ENCODE data around the gene CCNDBP1.
A peak's percentile ranks its signal among the peaks of the same experiment; 100 is the strongest.
"Not testable (repeated sequence)": the region's sequence is repeated elsewhere in the genome, so short reads cannot be mapped to it uniquely, and the experiment has no call there.

The CCNDBP1 gene

GRCh38 chr15:43193710-43194109, 8.5 kb downstream of the CCNDBP1 start:
- no peak for DNase-seq (ENCODE audit: low spot score)

GRCh38 chr15:43194795-43195194, 9.6 kb downstream of the CCNDBP1 start:
- DNase-seq (ENCODE audit: low spot score): no peak

- DNase-seq (ENCODE audit: low spot score): no peak
Measured at GRCh38 chr15:43196760-43197548, 11.8 kb downstream of the CCNDBP1 start.

- not testable (repeated sequence) for DNase-seq (ENCODE audit: low spot score)
Measured at GRCh38 chr15:43197773-43198172, 12.6 kb downstream of the CCNDBP1 start.

GRCh38 chr15:43198556-43198955, 13.4 kb downstream of the CCNDBP1 start:
- not testable (repeated sequence) for DNase-seq (ENCODE audit: low spot score)

- no peak for DNase-seq (ENCODE audit: low spot score)
Measured at GRCh38 chr15:43198992-43199391, 13.8 kb downstream of the CCNDBP1 start.

GRCh38 chr15:43199945-43200488, 14.8 kb downstream of the CCNDBP1 start:
- DNase-seq (ENCODE audit: low spot score): no peak

GRCh38 chr15:43204016-43204901, 19.1 kb downstream of the CCNDBP1 start:
- peak; percentile 67 for DNase-seq (ENCODE audit: low spot score)

GRCh38 chr15:43206054-43206453, 20.9 kb downstream of the CCNDBP1 start:
- DNase-seq (ENCODE audit: low spot score): no peak

- DNase-seq (ENCODE audit: low spot score): no peak
Measured at GRCh38 chr15:43207024-43207423, 21.8 kb downstream of the CCNDBP1 start.

- DNase-seq (ENCODE audit: low spot score): no peak
Measured at GRCh38 chr15:43208052-43209002, 23.1 kb downstream of the CCNDBP1 start.

- peak; percentile 59 for DNase-seq (ENCODE audit: low spot score)
Measured at GRCh38 chr15:43209059-43209824, 24.0 kb downstream of the CCNDBP1 start.

- DNase-seq (ENCODE audit: low spot score): no peak
Measured at GRCh38 chr15:43210172-43210745, 25.1 kb downstream of the CCNDBP1 start.

GRCh38 chr15:43210807-43211206, 25.6 kb downstream of the CCNDBP1 start:
- no peak for DNase-seq (ENCODE audit: low spot score)

GRCh38 chr15:43211224-43211735, 26.1 kb downstream of the CCNDBP1 start:
- no peak for DNase-seq (ENCODE audit: low spot score)

- no peak for DNase-seq (ENCODE audit: low spot score)
Measured at GRCh38 chr15:43212299-43212698, 27.1 kb downstream of the CCNDBP1 start.

GRCh38 chr15:43212951-43213350, 27.7 kb downstream of the CCNDBP1 start:
- no peak for DNase-seq (ENCODE audit: low spot score)

- no peak for DNase-seq (ENCODE audit: low spot score)
Measured at GRCh38 chr15:43213466-43213865, 28.3 kb downstream of the CCNDBP1 start.

GRCh38 chr15:43214169-43214568, 29.0 kb downstream of the CCNDBP1 start:
- no peak for DNase-seq (ENCODE audit: low spot score)

GRCh38 chr15:43214592-43215295, 29.5 kb downstream of the CCNDBP1 start:
- no peak for DNase-seq (ENCODE audit: low spot score)
